ENCODE measurements around the gene VCX2.
"Not testable (repeated sequence)": the region's sequence is repeated elsewhere in the genome, so short reads cannot be mapped to it uniquely, and the experiment has no call there.

The VCX2 gene

GRCh38 chrX:8121391-8121790, 49.7 kb downstream of the VCX2 start:
- DNase-seq (ENCODE audit: low read depth), result not testable (repeated sequence)

All from T-helper 22 cell (primary cell).